MCF 10A (cell line): ENCODE measurements around the gene REM1. TPM values are rescaled to one million over a fixed set of nuclear protein-coding genes. Genes with fewer than 3 reads are reported as not detected.

ENCODE experiments used
- BruUV-seq: library from RNA; stranded (reverse); fragments of 400-500 nt; replicated peaks from 2 replicates; lab custom pipeline; 2021; lab: Mats Ljungman, UMichigan
- CTCF ChIA-PET: fragments of 300-600 bp; sonication (Branson Sonifier 250); formaldehyde crosslinking; extraction: SDS; loops from one replicate; lab custom pipeline; 2021; ENCODE audit warnings: antibody characterized with exemption, inconsistent platforms; lab: Yijun Ruan, JAX
- POLR2A ChIA-PET: fragments of 300-600, 350-650 bp; sonication (Branson Sonifier 250); formaldehyde crosslinking; extraction: SDS; loops from one replicate; lab custom pipeline; 2020; ENCODE audit warnings: antibody characterized with exemption, inconsistent platforms; lab: Yijun Ruan, JAX
- DNase-seq: peaks from one replicate; pipeline ENCODE4 v3.0.0-alpha.2; 2018; ENCODE audit not compliant: unreplicated experiment
- H3K27ac Mint-ChIP-seq: one replicate; pipeline ENCODE4 v1.8.0; 2022; ENCODE audit warnings: mild to moderate bottlenecking, low read depth, mixed read lengths; ENCODE audit not compliant: unreplicated experiment
- H3K27me3 Mint-ChIP-seq: one replicate; pipeline ENCODE4 v1.8.0; 2022; ENCODE audit warnings: mixed read lengths; ENCODE audit not compliant: insufficient read depth, unreplicated experiment
- H3K36me3 Mint-ChIP-seq: one replicate; pipeline ENCODE4 v1.8.0; 2022; ENCODE audit warnings: mild to moderate bottlenecking, moderate library complexity, mixed read lengths; ENCODE audit not compliant: insufficient read depth, unreplicated experiment
- H3K4me1 Mint-ChIP-seq: one replicate; pipeline ENCODE4 v1.8.0; 2022; ENCODE audit warnings: mixed read lengths; ENCODE audit not compliant: insufficient read depth, unreplicated experiment
- H3K4me3 Mint-ChIP-seq: one replicate; pipeline ENCODE4 v1.8.0; 2022; ENCODE audit warnings: mild to moderate bottlenecking, moderate library complexity, mixed read lengths; ENCODE audit not compliant: unreplicated experiment
- H3K9me3 Mint-ChIP-seq: one replicate; pipeline ENCODE4 v1.8.0; 2022; ENCODE audit warnings: mixed read lengths; ENCODE audit not compliant: unreplicated experiment
- CTCF ChIP-seq: fragments of 200-600 bp; IDR thresholded peaks from one replicate; pipeline ENCODE4 v1.8.0; 2022; ENCODE audit warnings: antibody characterized with exemption, mild to moderate bottlenecking; ENCODE audit not compliant: unreplicated experiment
- intact Hi-C: fragments of 100-400 bp; cut with micrococcal nuclease; formaldehyde crosslinking; loops from 2 replicates; pipeline ENCODE4 v1.14.1; 2022
- total RNA-seq: library from RNA; stranded (reverse); gene quantifications from 2 replicates; pipeline ENCODE4 v1.2.3, GENCODE V29; 2022

The REM1 gene
- total RNA-seq, 1 experiment from 2014 or later, result not detected

GRCh38 chr20:31522731-31523130 is 47.6 kb downstream of the REM1 start:
- BruUV-seq, result no TSS peak
- Mint-ChIP-seq H3K4me1 (peaks cover 6% of the 10 kb centered on the region), H3K27me3 (no peaks in the 10 kb centered on the region), H3K36me3 (peaks cover 42% of the 10 kb centered on the region), H3K9me3 (no peaks in the 10 kb centered on the region), H3K4me3 (no peak overlapping the region), H3K27ac (no peak overlapping the region)
- TF ChIP-seq CTCF, result no peak
- intact Hi-C loops, result no loop called here
- DNase-seq, result no peak
- ChIA-PET POLR2A (interaction anchor here (0.6 kb wide), 1 partner anchor 35 kb away, joined by 3 read pairs; no protein-coding TSS in a partner anchor), CTCF (interaction anchor here (0.6 to 4.4 kb wide), 7 partner anchors 9 to 242 kb away, joined by 3 to 31 read pairs (median 4); no protein-coding TSS in a partner anchor)

DNA sequence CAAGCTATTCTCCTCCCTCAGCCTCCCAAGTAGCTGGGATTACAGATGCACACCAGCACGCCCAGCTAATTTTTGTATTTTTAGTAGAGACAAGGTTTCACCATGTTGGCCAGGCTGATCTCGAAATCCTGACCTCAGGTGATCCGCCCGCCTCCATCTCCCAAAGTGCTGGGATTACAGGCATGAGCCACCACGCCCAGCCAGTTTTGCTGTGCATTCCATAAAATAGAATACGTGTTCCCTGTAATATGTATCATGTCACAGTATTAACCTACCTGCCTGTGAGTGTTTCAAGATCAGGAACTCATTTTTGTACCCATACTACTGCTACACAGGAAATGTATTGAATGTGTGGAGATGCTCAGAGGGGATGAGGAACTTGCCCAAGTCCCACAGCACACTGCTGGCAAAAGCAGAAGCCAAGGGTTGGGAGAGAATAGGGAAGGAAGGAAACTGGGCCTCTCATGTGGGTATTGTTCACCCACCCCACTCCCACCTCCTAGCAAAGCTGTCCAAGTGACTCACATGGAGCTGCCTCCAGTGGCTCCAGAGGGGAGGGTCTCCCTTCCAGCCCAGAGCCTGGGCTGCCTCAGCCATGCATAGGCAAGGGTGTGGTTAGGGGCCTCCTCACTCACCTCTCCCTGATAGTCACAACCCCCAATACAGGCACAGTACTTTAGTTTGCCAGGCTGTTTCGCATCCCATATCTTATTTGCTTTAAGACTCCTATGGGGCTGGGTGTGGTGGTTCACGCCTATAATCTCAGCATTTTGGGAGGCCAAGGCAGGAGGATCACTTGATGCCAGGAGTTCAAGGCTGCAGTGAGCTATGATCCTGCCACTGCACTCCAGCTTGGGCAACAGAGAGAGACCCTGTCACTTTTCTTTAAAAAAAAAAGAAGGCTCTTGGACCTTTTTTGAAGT is 48.5 kb downstream of the REM1 start:
- POLR2A ChIA-PET, result interaction anchor here (0.6 kb wide), 2 partner anchors 12 to 34 kb away, joined by 3 read pairs; no protein-coding TSS in a partner anchor
- DNase-seq, result no peak
- Mint-ChIP-seq H3K27ac (no peak overlapping the region), H3K4me1 (peaks cover 6% of the 10 kb centered on the region), H3K27me3 (no peaks in the 10 kb centered on the region), H3K9me3 (no peaks in the 10 kb centered on the region), H3K36me3 (peaks cover 51% of the 10 kb centered on the region), H3K4me3 (no peak overlapping the region)
- no TSS peak for BruUV-seq
- CTCF ChIA-PET, result interaction anchor here (0.7 to 4.4 kb wide), 7 partner anchors 8 to 89 kb away, joined by 3 to 31 read pairs (median 4); no protein-coding TSS in a partner anchor
- intact Hi-C loops, result no loop called here
- TF ChIP-seq CTCF, result no peak

DNA sequence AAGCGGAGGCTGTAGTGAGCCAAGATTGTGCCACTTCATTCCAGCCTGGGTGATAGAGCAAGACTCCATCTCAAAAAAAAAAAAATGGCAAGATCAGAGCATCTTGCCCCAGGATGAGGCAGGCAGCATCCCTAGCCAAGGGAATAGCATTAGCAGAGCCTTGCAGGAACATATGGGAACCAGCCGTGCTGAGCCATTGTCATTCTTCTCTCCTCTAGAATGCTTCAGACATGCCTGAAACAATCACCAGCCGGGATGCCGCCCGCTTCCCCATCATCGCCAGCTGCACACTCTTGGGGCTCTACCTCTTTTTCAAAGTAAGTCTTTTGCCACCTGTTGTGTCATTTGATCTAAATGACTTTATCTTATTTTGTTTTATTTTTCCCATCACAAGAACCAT is 52.2 kb downstream of the REM1 start:
- BruUV-seq, result no TSS peak
- no peak for DNase-seq
- Mint-ChIP-seq H3K4me3 (no peak overlapping the region), H3K27me3 (no peaks in the 10 kb centered on the region), H3K4me1 (no peaks in the 10 kb centered on the region), H3K36me3 (peaks cover 73% of the 10 kb centered on the region), H3K9me3 (no peaks in the 10 kb centered on the region), H3K27ac (no peak overlapping the region)
- intact Hi-C loops, result no loop called here
- ChIA-PET CTCF (interaction anchor here (0.6 to 1.3 kb wide), 5 partner anchors 11 to 107 kb away, joined by 3 to 6 read pairs (median 5); partner anchors contain the start of gene HM13), POLR2A (interaction anchor here (1.0 to 1.2 kb wide), 2 partner anchors 12 to 14 kb away, joined by 3 to 4 read pairs; no protein-coding TSS in a partner anchor)
- no peak for TF ChIP-seq CTCF

Other genes starting within 250 kb of the REM1 start
- not detected in 2 replicates for gene DEFB115, start 217.6 kb upstream of the REM1 start, total RNA-seq
- not detected in 2 replicates for gene DEFB116, start 166.7 kb upstream of the REM1 start, total RNA-seq
- gene DEFB118, start 106.7 kb upstream of the REM1 start, total RNA-seq, result not detected in 2 replicates
- gene DEFB119, start 84.7 kb upstream of the REM1 start, total RNA-seq, result not detected in 2 replicates
- gene DEFB121, start 69.1 kb upstream of the REM1 start, total RNA-seq, result not detected in 2 replicates
- not detected in 2 replicates for gene DEFB123, start 34.7 kb upstream of the REM1 start, total RNA-seq
- not detected in 2 replicates for gene DEFB124, start 161 bp upstream of the REM1 start, total RNA-seq
- gene HM13, start 39.2 kb downstream of the REM1 start, total RNA-seq, result 276 and 338 TPM in 2 replicates
- 35.7 and 38.4 TPM in 2 replicates for gene ID1, start 130.0 kb downstream of the REM1 start, total RNA-seq
- not detected in 2 replicates for gene COX4I2, start 162.6 kb downstream of the REM1 start, total RNA-seq
- 139 and 156 TPM in 2 replicates for gene BCL2L1, start 247.6 kb downstream of the REM1 start, total RNA-seq